ENCODE measurements around the gene CCDC6. TPM values are rescaled to one million over a fixed set of nuclear protein-coding genes. Genes with fewer than 3 reads are reported as not detected.

The CCDC6 gene
- total and polyA plus RNA-seq, 9 of the 15 experiments (the other 6 are each of a cell fraction or from before 2014, with no cell fraction given), result 10.4 to 41.0 (median 20.9) TPM

GRCh38 chr10:59881640-59882039, 24.7 kb downstream of the CCDC6 start (continued):
- TF ChIP-seq ARID3B (CRISPR knock-in tag; IDR thresholded peaks at IDR 0.05; ENCODE audit: borderline replicate concordance), result no peak
- TF ChIP-seq CXXC5 (CRISPR knock-in tag; IDR thresholded peaks at IDR 0.05), result no peak
- no peak for TF ChIP-seq E2F4 (CRISPR knock-in tag; IDR thresholded peaks at IDR 0.05; ENCODE audit: low read depth)
- TF ChIP-seq ZNF655 (CRISPR knock-in tag; IDR thresholded peaks at IDR 0.05), result no peak
- no peak for TF ChIP-seq FOXA1 (IDR thresholded peaks at IDR 0.05; ENCODE audit: borderline replicate concordance)

GRCh38 chr10:59880971-59881510, 25.3 kb downstream of the CCDC6 start:
- intact Hi-C loops (cut with micrococcal nuclease) (loop anchor here (1.0 kb wide), 1 partner anchor 25 kb away; the partner anchor contains the start of gene CCDC6), in situ Hi-C loops (cut with MboI) (no loop called here)
- Histone ChIP-seq H3K4me2 (ENCODE audit: insufficient read depth, low read length) (peak overlapping the region; percentile 72), H2AFZ (ENCODE audit: low read depth, low read length) (peak overlapping the region; percentile 77), H3K4me3 (no peak overlapping the region), H3K4me1 (replicated peaks in 1 of 2; ENCODE audit: control insufficient read depth in 2 of 2, insufficient read depth in 2 of 2, low read length in 2 of 2) (peaks cover 12 to 61% of the 10 kb centered on the region in 2 experiments), H3K27ac (ENCODE audit: extremely low read depth, low read depth, low read length) (peak overlapping the region; percentile 72), H3K9me3 (replicated peaks; ENCODE audit: control insufficient read depth, insufficient read depth, low read depth, low read length) (no peaks in the 10 kb centered on the region), H3K9ac (ENCODE audit: insufficient read depth in 1 of 2, low read depth in 2 of 2, low read length in 2 of 2) (peak overlapping the region in 1 of 2 experiments; percentile 0; a peak in 2 of 4 replicates), H3K27me3 (ENCODE audit: control insufficient read depth in 2 of 2, insufficient read depth in 2 of 2, low read length in 2 of 2) (no peaks in the 10 kb centered on the region), H4K20me1 (replicated peaks; ENCODE audit: control insufficient read depth, insufficient read depth, low read length) (0 out of 2 replicates have a peak, but pooled peaks cover 4% of the 10 kb centered on the region), H3K79me2 (ENCODE audit: control insufficient read depth, insufficient read depth, low read length) (peaks cover 88% of the 10 kb centered on the region), H3K9me1 (ENCODE audit: control insufficient read depth, insufficient read depth, low read length) (peaks cover 3% of the 10 kb centered on the region), H3K36me3 (ENCODE audit: control insufficient read depth, insufficient read depth, low read length) (no peaks in the 10 kb centered on the region; the same call in 2 of the 3 replicates)
- ATAC-seq, result peak; percentile 91
- ChIA-PET POLR2A (interaction anchor here (0.8 kb wide), 1 partner anchor 8 kb away, joined by 3 read pairs; no protein-coding TSS in a partner anchor), CTCF (ENCODE audit: low intra/inter-chr PET ratio) (interaction anchor here (1.1 kb wide), 1 partner anchor 24 kb away, joined by 4 read pairs; no protein-coding TSS in a partner anchor)
- DNase-seq (ENCODE audit: extremely low read depth in 1 of 4, low spot score in 3 of 4), result peak; percentile 54 to 90 (median 69)
- BruUV-seq (replicated peaks), result no TSS peak
- 6% methylated on average over 6 of the region's 6 CpGs for WGBS (ENCODE audit: insufficient coverage, low coverage, missing lambda C conversion rate)
- peak; percentile 83 for FAIRE-seq
- TF ChIP-seq MAX (CRISPR knock-in tag; IDR thresholded peaks at IDR 0.05), result peak; percentile 84
- 0 out of 2 replicates have a peak, but pooled peaks have one; percentile 13 for TF ChIP-seq ZKSCAN1 (IDR thresholded peaks at IDR 0.05; ENCODE audit: low read depth, low read length)
- peak; percentile 44; the same call in 1 of the 2 replicates for TF ChIP-seq TAL1 (IDR thresholded peaks at IDR 0.05)
- TF ChIP-seq CBFA2T2 (conservative IDR thresholded peaks at IDR 0.05), result peak; percentile 42
- peak; percentile 38 to 40; a peak in 2 of 4 replicates for TF ChIP-seq TRIM24 (IDR thresholded peaks at IDR 0.05)
- 0 out of 2 replicates have a peak, but pooled peaks have one; percentile 36 for TF ChIP-seq HMBOX1 (IDR thresholded peaks at IDR 0.05)
- peak; percentile 27; the same call in 1 of the 2 replicates for TF ChIP-seq NFIC (IDR thresholded peaks at IDR 0.05)
- peak; percentile 66 for TF ChIP-seq VEZF1 (CRISPR knock-in tag; IDR thresholded peaks at IDR 0.05)
